Caki2 (cell line): ENCODE results near the gene FDCSP. TPM values are rescaled to one million over a fixed set of nuclear protein-coding genes. Genes with fewer than 3 reads are reported as not detected.
"Not testable (repeated sequence)": the region's sequence is repeated elsewhere in the genome, so short reads cannot be mapped to it uniquely, and the experiment has no call there.

Experiments
- DNase-seq: peaks from one replicate; pipeline ENCODE4 v3.0.0-alpha.2; 2015; ENCODE audit warnings: low read depth
- in situ Hi-C: cut with HindIII; loops from 2 replicates; pipeline ENCODE4 v1.10.0; 2016; ENCODE audit warnings: low sequenced_read_pairs, low pct_unique_long_range_greater_than_20kb, mixed read lengths
- total RNA-seq: library from RNA; depleted of rRNA; stranded (reverse); fragments of >200 nt; shearing (Covaris generic); gene quantifications from 2 replicates; pipeline ENCODE4 v1.2.3, GENCODE V29; 2014; ENCODE audit warnings: low replicate concordance; rRNA removed

Gene FDCSP
- total RNA-seq, 1 experiment from 2014 or later: not detected

DNA sequence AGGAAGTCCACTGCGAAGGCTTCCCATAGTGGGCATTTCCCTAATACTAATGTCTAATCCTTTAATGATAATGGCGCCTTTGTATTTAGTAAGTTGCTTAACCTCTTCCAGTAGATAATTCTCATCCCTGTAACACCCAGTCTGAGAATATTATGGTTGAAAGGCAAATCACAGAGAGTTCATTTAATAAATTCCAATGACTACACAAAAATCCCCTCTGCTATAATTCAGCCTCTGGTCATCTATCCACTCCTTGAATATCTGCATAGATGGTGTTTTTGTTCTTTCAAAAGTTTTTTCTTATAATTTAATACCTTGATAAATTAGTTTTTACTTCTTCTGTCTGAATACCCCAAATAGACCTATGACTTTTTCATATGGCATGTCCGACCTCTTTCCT is 4.5 kb upstream of the FDCSP start:
- DNase-seq, in situ Hi-C loops: not testable (repeated sequence)

DNA sequence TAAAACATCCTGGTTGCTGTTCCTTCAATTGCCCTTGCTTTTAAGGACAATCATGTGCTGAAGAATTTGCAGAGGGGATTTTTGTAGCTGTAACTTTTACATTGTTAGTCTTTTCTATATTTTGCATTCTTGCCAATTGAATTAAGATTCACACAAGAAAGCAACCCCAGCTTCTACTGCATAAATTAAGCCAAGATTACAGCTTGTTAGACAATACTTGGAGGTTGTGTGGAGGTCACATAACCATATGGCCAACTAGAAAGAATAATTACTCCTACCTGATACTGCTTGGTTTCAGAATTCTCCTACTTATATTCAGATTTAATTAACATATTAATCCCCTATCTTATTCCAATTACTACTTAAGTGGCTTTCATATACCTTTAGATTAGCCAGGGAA is 4.1 kb upstream of the FDCSP start:
- in situ Hi-C loops, DNase-seq: not testable (repeated sequence)

DNA sequence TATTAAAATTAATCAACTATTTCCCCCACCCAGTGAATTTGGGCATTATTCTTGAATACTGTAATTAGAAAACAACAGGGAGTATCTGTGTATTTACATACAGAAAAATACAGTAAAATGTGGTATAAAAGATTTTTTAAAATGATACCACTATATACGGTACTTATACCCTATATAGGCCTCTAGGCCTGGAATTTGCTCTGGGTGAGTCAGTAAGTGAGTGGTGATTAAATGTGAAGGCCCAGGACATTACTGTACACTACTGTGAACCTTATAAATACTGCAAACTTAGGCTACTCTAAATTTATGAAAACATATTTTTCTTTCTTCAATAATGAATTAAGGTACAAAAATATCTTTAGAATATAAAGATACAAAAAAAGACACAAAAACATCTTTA is 10.2 kb downstream of the FDCSP start:
- DNase-seq: no peak
- in situ Hi-C loops: no loop called here

DNA sequence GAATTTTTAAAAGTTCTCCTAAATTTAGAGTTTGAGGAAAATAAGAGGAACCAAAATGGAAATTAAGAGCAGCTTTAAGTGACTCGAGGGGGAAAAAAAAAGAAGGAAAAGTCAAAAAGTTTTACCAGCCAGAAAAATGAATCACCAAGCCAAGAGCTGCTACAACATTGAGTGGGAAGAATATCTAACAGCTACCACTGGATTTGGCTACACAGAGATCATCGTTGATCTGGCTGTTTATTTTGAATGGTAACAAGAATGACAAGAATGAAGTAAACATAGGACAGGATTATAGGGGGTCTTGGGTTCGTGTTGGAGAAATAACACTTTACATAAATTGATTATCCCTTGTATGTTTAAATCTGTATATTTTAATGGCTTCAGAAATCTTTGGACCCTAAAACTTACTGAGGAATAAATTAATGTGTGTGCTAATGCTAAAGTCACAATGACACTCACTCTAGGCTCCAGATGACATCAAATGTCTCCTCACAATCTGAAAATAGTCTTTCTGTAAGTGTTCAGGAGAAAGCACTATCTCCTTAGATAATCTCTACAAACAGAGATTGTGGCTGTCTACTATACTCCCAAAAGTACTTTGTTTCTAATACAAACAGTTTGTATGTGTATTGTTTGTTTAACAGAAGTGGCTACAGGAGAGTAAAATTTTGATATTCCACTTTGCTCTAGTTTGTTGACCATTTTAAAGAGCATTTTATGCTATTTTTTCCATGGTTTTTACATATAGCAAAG is 13.4 kb downstream of the FDCSP start:
- in situ Hi-C loops: no loop called here
- DNase-seq: no peak

DNA sequence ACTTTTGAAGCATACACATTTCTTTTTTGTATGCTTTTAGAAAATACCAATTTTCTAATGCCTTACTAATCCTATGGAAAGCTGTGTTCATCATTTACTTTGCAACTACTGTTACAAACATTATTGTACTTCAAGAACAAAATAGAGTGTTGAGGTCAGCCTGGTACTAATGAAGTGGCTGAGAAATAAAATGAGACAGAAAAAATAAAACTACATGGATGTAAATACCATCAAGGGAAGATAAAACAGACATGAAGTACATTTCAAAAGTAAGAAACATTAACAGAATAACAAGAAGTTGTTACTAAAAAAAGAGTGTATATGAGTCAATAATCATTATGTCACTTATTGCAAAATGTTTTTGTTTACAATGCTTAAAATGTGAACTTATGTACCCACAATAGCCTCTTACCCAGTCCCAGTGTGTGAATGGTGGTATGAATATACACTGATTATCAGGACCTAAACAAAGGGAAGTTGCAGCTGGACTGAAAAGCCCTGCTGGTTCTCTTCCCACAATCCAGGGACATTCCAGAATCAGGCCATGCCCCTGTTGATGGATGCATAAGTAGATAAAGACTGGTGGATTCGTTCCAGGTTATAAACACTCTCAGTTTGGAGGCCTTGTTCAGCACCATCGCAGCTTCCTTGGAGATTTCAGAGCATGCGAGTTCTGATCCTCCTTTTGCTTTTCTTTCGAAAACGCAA is 14.1 kb downstream of the FDCSP start:
- in situ Hi-C loops: no loop called here
- DNase-seq: no peak

DNA sequence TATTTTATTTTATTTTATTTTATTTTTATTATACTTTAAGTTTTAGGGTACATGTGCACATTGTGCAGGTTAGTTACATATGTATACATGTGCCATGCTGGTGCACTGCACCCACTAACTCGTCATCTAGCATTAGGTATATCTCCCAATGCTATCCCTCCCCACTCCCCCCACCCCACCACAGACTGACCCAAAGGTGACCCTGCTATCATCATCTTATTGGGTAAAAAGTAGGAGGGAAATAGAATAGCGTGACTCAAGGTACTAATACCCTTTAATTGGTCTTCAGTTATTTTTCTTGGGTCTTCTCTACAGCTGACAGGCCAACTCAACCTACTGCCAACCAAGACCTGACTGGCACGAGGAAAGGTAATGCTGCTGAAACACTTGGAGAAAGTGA is 16.4 kb downstream of the FDCSP start, which contains the start of gene CSN3:
TSS of gene CSN3 (plus strand) at position 301 of the 400 bp plus-strand sequence. CDS start 2,223 bp downstream, outside the sequence.
- in situ Hi-C loops, DNase-seq: not testable (repeated sequence)

DNA sequence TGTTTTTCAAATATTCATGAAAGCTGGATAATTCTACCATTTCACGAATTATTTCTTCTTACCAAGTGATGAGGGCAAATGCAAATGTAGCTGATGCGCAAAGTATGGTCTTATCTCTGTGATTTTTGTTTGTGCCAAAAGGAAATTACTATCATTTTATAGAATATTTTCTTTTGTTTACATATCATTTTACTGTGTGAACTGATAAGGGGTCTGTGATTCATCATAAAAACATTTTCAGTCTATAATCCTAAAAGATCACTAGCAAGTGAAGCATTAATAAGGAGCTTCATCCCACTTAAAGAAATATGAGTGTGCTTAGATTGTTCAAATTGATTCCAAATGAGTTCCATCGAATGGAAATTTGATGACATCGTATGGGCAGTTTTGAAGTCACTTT is 17.2 kb downstream of the FDCSP start:
- in situ Hi-C loops: no loop called here
- no peak for DNase-seq

DNA sequence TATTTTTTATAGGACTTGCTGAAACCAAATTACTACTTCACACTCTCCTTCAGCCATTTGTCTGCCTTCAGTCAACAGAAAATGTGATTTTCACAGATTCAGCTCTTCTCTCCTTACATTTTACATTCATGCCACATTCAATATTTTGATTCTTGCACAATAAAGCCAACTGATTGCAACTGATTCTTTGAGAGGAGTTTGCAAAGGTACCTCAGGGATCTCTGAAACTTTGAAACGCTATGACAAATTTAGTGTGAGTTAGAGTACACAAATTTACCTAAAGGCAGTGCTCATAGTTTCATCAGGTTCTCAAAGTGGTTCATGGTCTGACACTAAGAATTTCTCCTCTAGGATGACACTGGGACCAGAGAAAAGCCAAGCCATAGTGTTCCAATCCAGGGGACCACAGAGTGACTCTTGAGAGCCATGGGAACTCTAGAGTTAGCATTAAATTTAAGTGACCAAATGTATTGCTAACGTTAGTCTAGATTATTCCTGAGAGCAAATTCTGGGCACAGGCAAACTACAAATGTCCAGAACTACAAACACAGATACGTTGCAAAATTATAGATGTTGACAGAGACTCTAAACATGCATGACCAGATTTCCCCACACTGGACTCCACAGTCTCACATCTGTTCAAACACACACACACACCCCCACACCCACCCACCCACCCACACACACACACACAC is 25.5 kb downstream of the FDCSP start:
- no peak for DNase-seq
- in situ Hi-C loops: no loop called here

DNA sequence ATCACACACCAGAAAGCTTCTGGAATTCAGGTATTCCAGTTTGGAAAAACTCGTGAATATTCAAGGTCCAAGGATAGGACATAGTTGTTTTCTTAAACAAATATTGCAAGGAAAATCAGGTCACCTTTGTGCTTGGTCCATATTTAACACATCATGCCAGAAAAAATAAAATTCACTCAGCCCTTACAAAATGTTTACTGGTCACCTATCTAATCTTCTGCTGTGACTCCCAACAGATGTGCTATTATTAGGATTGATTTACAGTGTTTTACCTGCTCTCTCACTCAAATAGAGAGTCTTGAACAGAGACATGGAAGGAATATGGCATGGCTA is 26.0 kb downstream of the FDCSP start:
- no peak for DNase-seq
- in situ Hi-C loops: no loop called here

DNA sequence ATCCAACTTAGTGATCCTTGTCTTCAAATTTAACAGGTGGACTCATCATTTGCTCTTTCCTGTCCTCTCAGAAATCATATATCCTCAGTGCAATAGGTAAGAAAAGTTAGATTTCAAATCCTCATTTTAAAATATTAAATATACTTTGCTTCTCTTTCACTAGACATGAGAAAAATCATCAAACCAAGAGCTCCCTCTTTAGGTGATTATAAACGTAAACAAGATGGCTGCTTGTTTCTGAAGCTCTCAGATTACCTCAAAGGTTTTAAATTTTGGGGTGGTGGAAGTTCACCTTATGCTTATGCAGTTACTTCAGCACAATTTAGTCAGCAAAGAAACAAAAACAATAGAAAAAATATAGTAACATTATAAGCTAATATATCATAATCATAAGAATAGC is 43.8 kb downstream of the FDCSP start:
- in situ Hi-C loops: no loop called here
- peak; percentile 2 for DNase-seq

DNA sequence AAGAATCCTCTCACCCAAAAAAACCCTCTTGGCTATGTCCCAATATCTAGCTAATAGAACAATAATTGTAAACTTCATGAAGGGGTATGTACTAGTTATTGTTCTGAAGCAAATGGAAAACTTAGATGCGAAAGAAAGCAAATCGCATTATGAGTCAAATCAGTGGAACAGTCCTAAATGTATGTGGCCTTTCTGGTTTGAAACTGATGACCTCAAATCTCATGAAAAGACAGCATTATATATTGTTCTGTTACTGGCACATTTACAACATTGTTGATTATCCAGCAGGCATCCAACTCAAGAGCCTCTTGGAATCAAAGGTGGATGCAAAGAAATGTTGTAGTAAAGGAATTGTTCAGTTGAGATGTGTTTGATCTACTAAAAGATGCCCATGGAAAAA is 51.2 kb downstream of the FDCSP start:
- DNase-seq: no peak
- in situ Hi-C loops: no loop called here

DNA sequence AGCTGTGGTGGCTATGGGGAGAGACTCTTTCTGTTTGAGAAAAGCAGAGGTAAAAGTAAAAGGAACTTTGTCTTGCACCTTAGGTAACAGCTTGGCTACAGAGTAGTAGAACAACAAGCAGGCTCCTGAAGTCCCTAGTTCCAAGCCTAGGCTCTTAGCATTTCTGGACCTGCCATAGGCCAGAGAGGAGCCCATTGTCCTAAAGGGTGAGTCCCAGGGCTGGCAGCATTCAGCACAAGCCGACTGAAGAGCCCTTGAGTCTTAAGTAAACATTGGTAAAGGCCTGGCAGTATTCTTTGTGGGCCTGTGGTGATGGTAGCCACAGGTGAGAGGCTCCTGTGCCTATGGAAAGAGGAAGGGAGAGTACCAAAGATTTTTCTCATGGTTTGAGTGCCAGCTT is 54.6 kb downstream of the FDCSP start:
- no peak for DNase-seq
- in situ Hi-C loops: no loop called here

Other genes starting within 250 kb of the FDCSP start
- gene STATH, start 230.2 kb upstream of the FDCSP start, total RNA-seq: not detected in 2 replicates
- gene HTN3, start 197.7 kb upstream of the FDCSP start, total RNA-seq: not detected in 2 replicates
- 3.4 TPM in 1 of 2 replicates, not detected in the other for gene HTN1, start 175.7 kb upstream of the FDCSP start, total RNA-seq
- not detected in 2 replicates for gene PRR27, start 71.9 kb upstream of the FDCSP start, total RNA-seq
- not detected in 2 replicates for gene ODAM, start 30.4 kb upstream of the FDCSP start, total RNA-seq
- not detected in 2 replicates for gene CSN3, start 16.5 kb downstream of the FDCSP start, total RNA-seq
- not detected in 2 replicates for gene CABS1, start 108.9 kb downstream of the FDCSP start, total RNA-seq
- gene SMR3A, start 134.6 kb downstream of the FDCSP start, total RNA-seq: not detected in 2 replicates
- not detected in 2 replicates for gene SMR3B, start 157.0 kb downstream of the FDCSP start, total RNA-seq
- not detected in 2 replicates for gene OPRPN, start 171.8 kb downstream of the FDCSP start, total RNA-seq
- not detected in 2 replicates for gene MUC7, start 246.1 kb downstream of the FDCSP start, total RNA-seq